NCI-H1092 treated with DMSO at 0.1 percent for 48 hours (cell line): Measurements from ENCODE around the gene CTNNA3.

Source experiments
- DNase-seq: peaks from one replicate; lab custom pipeline; 2025; lab: John Stamatoyannopoulos, UW

Gene CTNNA3

DNA sequence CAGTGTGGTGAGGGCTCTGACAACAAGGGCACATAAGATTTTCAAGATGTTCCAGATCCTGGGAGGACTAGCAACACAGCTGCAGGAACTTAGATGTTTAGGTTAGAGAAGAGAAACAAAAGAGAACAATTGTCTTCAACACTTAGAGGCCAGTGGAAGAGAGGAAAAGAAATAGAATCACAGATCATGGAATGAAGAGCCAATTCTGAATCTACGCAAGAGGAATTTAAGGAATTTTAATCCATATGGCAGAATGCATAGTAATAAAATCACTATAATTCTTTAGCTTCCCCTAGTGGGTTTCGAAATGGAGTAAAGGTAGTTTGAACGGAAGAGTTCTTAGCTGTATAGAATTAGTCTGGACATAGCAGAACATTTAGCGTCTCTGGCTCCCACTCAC, 884.8 kb downstream of the CTNNA3 start:
- DNase-seq, result no peak

GRCh38 chr10:66809402-66809801, 886.6 kb downstream of the CTNNA3 start:
- no peak for DNase-seq

DNA sequence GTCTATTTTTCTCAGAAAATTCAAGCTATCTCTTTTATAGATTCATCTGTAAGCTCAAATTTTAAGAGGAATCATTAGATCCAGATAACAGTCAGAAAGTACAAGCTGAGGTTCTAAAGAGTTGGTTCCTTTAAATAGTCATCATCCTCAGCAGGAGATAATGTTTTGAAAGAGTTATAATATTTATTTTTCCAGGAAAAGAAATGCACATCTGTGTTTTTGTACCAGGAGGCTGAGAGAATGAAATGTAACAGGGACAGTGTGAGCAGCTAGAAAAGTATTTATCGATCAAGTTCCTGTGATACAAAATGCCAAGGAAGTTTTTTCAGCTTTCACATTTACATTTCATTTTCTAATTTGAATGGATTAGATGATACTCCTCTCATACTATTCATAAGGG, 890.4 kb downstream of the CTNNA3 start:
- no peak for DNase-seq

DNA sequence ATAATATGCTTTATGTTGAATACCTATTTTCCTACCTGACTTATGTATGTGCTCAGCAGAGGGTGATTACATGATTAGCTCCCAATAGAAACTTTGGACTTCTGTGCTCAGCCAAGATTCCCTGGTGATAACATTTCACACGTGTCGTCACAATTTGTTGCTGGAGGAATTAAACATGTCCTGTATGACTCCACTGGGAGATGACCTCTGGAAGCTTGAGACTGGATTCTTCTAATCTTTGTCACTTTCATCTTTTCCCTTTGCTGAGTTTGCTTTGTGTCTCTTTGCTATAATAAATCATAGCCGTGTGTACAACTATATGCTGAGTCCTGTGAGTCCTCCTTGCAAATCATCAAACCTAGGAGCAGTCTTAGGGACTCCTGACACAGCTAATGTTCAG, 891.0 kb downstream of the CTNNA3 start:
- DNase-seq, result no peak

DNA sequence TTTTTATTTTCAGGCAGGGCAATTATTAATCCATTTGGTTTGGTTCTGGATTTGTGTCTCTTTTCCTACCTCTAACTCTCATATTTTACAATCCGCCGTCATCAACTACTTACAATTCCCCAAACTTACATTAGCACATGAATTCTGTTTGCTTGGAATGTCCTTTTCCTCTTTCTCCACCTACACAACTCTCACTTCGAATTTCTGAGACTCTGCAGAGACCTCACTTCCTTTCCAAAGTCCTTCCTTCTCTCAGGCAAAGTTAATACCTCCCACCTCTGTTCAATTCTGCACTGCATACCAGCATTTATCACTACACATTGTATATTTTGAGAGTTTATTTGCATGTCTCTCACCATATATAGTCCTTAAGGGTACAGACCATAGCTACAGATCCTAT, 892.8 kb downstream of the CTNNA3 start:
- DNase-seq, result no peak

DNA sequence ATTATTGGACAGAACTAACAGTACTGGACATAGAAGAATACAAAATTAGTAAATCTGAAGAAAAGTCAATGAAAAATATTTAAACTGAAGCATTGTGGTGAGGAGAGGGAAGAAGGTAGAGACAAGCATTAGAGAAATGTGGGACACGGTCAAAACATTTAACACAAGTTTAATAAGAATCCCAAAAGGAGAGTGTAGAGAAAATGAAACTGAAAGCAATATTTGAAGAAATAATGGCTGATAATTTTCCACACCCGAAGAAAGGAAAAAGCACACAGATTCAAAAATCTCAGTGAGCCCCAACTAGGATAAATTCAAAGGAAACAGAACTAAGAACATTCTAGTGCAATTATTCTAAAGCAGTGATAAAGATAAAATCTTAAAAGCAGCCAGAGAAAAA, 896.5 kb downstream of the CTNNA3 start:
- DNase-seq, result no peak

- DNase-seq, result no peak
Observed at GRCh38 chr10:66795866-66796265, 900.1 kb downstream of the CTNNA3 start.

GRCh38 chr10:66792441-66792840, 903.6 kb downstream of the CTNNA3 start:
- no peak for DNase-seq

- no peak for DNase-seq
Observed at GRCh38 chr10:66788178-66788987, 907.6 kb downstream of the CTNNA3 start.

- no peak for DNase-seq
Observed at GRCh38 chr10:66786709-66787108, 909.3 kb downstream of the CTNNA3 start.

DNA sequence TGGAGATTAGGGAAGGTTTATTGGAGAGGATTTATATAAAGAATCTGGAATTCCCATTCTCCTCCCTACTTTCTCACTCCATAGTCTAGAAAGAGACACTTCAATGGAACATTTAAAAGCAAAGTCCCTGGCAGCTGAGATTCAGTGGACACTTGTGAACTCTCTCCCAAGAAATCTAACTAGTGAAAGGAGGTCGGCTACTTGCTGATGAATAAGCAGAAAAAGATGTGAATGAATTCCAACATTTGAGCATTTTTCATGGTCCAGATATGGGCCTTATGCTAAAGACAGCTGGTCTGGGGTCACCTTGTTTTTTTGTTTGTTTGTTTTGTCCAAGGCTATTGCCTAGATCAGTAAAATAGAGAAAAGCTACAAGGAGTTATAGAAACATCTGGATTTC, 911.2 kb downstream of the CTNNA3 start:
- no peak for DNase-seq

- no peak for DNase-seq
Observed at GRCh38 chr10:66783316-66783715, 912.7 kb downstream of the CTNNA3 start.

DNA sequence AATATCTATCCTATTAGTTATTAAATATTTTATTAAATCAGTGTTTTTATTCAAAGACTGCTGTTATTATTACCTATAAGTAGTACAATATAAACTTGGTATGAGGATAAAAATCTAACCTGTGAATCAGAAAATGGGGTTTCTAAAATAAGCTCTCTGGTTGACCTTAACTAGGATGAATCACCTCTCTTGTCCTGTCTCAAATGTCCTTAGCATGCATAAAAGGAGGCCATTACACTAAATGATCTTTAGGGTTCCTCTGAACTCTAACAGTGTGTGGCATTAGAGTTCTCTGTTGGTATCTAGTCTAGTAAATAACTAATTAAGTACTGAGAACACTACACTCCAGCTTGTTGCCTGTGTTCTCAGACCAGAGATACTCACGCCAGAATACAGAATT, 913.2 kb downstream of the CTNNA3 start:
- no peak for DNase-seq

GRCh38 chr10:66782144-66782543, 913.9 kb downstream of the CTNNA3 start:
- no peak for DNase-seq

DNA sequence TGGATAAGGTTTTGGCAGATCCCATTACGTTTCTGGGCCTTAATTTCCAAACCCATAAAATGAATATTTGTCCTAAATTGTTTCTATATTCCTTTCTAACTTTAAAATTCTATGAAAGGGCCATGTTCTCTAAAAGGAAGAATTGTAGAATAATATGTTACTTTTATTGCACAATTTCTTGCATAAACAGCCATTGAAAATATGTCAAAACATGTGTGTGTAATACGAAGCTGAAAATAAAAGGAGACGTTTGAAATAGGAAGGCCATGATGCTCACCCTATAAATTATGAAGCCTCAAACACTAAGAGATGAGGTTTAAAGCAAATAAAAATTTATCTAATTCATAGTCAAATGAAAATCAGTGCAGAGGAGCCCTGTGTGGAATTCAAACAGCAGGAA, 915.2 kb downstream of the CTNNA3 start:
- no peak for DNase-seq

GRCh38 chr10:66778351-66778750, 917.6 kb downstream of the CTNNA3 start:
- no peak for DNase-seq

GRCh38 chr10:66777665-66778064, 918.3 kb downstream of the CTNNA3 start:
- no peak for DNase-seq

DNA sequence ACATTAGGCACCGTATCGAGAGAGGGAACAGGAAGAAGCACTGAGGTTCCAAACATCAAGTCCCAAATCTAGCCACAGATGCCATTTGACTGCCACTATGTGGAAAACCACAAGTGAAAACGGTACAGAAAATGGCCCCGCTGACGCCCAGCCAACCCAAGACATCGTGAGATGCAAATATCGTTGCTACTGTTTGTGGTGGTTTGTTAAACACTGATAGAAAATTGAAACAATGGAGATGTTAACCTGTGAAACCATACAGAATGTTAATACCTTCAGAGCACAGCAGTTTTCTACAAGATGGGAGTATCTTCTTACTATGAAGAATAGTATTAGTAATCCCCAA, 922.5 kb downstream of the CTNNA3 start:
- DNase-seq, result no peak

DNA sequence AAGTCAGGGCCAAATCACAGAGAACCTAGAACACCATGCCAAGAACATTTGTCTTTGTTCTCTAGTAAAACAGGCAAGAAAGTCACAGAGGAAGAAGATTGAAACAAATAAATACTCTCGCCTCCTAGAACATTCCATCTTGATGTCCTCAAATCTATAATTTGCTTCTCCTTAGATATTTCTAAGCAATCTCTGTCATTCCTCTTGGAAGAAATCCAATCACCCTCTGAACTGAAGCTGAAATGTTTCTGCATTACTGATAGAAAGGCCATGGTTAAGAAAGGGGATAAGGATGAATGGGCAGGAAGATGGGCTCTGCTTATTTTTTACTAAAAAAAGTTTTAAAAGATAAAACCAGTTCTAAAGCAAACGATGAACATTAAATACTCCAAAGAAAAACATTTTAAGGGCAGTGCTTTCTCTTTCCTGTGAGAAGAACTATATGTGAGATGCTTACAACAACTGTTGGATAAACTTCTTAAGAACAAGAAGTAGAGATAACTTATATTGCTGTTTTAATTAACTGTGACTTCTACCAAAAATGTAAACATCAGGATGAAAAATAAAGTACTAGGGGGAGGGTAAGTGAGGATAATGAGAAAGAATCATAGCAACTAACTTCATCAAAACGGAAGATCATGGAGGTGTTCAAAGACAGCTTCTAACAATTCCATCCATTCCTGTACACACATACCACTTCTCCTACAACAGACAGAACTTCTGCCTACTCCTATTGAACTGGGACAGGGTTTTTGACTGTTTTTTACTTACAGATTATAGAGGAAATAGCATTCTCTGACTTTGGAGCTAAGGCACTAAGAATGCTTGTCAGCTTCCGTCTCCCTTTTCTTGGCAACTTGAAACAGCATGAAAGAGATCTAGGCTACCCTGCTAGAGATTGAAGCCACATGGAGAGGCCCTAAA, 923.2 kb downstream of the CTNNA3 start:
- DNase-seq, result no peak

- no peak for DNase-seq
Observed at GRCh38 chr10:66767707-66768106, 928.3 kb downstream of the CTNNA3 start.

- no peak for DNase-seq
Observed at GRCh38 chr10:66762218-66762729, 933.7 kb downstream of the CTNNA3 start.

DNA sequence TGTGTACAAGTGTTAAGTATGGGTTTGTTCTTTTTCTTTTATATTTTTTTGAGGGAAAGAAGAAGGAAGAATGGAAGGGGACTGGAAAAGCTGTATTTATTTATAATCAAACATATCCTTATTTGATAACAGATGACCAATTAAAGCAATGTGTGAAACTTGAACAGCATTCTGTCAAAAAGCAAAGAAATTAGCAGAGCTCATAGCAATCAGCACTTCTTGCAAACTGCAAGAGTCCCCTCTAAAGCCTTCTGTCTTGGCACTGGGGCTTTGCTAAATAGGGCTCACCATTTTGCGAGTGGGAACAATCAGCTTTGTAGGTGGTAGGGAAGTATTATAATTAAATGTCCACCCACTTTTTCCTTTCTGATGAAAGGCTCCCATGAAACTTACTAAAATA, 935.1 kb downstream of the CTNNA3 start:
- no peak for DNase-seq

GRCh38 chr10:66755474-66755873, 940.5 kb downstream of the CTNNA3 start:
- no peak for DNase-seq
